Astrocyte of the spinal cord (primary cell): ENCODE measurements around the gene SELENOV.
"Not testable (repeated sequence)": the region's sequence is repeated elsewhere in the genome, so short reads cannot be mapped to it uniquely, and the experiment has no call there.

Experiments
- DNase-seq: peaks from one replicate; pipeline ENCODE4 v3.0.0; 2011; ENCODE audit warnings: low read depth, low spot score
- H3K4me3 ChIP-seq: 2 replicates; pipeline ENCODE4 v1.5.1; 2011; ENCODE audit warnings: low read depth, mild to moderate bottlenecking, low read length, moderate library complexity
- in situ Hi-C: cut with HindIII; loops from 2 replicates; pipeline ENCODE4 v1.10.0; 2017; ENCODE audit warnings: low sequenced_read_pairs
- TF ChIP-seq, protein P1 (sequence below): IDR thresholded peaks from 2 replicates; pipeline ENCODE4 v1.5.1; 2012; ENCODE audit warnings: low read depth, mild to moderate bottlenecking, low read length, inconsistent platforms

SELENOV gene

DNA sequence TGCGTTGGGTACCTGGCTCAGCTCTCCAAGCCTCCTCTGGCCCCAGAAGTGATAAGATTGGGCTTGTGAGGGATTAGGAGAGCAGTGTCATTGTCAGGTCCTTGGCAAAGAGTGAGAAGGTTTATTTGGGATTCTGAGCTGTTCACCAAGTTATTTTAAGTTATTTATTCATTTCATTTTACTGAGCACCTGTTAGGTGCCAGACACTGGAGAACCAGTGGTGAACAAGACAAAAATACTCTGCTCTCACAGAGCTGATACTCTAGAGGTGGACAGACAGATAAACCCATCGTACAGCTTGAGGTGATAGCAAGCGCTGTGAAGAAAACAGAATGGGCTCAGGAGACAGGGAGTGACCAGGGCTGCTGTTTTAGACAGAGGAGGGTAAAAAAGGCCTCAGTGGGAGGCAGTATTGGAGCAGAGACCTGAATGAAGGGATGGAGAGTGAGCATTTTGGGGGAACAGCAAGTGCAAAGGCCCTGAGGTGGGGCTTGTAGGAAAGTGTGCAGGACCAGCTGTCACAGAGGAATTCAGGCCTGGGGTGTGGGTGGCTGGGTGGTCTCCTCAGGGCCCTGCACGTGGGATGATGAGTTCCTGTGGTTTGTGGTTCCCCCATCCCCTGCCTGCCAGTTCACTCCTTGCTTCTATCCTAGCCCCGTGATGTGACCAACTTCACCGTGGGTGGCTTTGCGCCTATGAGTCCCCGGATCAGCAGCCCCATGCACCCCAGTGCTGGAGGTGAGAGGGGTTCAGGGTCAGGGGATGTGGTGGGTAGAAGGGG is 43.0 kb upstream of the SELENOV start:
- in situ Hi-C loops: no loop called here
- TF ChIP-seq, protein P1, sequence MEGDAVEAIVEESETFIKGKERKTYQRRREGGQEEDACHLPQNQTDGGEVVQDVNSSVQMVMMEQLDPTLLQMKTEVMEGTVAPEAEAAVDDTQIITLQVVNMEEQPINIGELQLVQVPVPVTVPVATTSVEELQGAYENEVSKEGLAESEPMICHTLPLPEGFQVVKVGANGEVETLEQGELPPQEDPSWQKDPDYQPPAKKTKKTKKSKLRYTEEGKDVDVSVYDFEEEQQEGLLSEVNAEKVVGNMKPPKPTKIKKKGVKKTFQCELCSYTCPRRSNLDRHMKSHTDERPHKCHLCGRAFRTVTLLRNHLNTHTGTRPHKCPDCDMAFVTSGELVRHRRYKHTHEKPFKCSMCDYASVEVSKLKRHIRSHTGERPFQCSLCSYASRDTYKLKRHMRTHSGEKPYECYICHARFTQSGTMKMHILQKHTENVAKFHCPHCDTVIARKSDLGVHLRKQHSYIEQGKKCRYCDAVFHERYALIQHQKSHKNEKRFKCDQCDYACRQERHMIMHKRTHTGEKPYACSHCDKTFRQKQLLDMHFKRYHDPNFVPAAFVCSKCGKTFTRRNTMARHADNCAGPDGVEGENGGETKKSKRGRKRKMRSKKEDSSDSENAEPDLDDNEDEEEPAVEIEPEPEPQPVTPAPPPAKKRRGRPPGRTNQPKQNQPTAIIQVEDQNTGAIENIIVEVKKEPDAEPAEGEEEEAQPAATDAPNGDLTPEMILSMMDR: no peak
- no peak overlapping the region for H3K4me3 ChIP-seq
- no peak for DNase-seq

DNA sequence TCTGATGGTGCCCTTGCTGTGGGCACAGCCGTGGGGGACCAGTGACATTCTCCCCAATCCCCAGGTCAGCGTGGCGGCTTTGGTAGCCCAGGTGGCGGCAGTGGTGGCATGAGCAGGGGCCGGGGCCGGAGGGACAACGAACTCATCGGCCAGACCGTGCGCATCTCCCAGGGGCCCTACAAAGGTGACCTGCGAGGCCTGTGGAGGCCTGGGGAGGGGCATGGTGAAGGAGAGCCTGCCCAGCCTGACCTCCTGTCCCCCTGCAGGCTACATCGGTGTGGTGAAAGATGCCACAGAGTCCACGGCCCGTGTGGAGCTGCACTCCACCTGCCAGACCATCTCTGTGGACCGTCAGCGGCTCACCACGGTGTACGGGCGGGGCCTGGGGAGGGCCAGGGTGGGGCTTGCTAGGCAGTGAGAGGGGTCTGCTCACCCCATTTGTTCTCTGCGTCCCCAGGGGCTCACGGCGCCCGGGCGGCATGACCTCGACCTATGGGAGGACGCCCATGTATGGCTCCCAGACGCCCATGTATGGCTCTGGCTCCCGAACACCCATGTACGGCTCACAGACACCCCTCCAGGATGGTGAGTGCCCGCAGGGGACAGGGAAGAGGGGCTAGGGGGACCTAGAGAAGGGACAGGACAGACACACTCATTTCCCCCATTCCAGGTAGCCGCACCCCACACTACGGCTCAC is 42.0 kb upstream of the SELENOV start:
- TF ChIP-seq, protein P1: no peak
- in situ Hi-C loops: no loop called here
- DNase-seq: no peak
- no peak overlapping the region for H3K4me3 ChIP-seq

DNA sequence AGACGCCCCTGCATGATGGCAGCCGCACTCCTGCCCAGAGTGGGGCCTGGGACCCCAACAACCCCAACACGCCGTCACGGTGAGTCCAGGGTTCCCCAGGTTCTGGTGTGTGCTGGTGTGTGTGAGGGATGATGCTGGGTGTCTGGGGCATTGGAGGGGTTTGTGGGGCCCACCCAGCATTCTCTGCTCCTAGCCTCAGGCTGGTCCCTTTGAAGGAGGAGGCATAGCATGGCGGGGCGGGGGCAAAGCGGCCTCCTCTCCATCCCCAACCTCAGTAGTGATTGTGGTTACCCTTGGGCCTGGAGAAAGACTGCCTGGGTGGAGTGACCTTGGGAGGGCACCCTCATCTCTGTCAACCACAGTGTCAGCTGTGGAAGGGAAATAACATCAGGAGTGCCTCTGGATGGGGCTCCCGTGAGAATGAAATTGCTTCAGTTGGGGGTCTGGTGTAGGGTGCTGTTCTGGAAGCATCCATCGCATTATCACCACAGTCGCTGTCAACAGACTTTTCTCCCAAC is 41.4 kb upstream of the SELENOV start:
- in situ Hi-C loops: no loop called here
- H3K4me3 ChIP-seq: no peak overlapping the region
- TF ChIP-seq, protein P1: no peak
- no peak for DNase-seq

DNA sequence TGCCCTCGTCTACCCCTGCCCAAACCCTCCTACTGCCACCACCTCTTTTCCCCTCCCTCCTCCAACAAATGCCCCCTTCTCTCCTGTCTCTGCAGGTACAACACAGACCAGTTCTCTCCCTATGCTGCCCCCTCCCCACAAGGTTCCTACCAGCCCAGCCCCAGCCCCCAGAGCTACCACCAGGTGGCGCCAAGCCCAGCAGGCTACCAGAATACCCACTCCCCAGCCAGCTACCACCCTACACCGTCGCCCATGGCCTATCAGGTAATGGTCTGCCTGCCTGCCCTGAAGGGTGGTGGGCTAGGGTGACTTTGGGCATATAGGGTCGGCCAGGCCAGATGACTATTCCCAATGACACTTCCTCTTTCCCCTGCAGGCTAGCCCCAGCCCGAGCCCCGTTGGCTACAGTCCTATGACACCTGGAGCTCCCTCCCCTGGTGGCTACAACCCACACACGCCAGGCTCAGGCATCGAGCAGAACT is 40.8 kb upstream of the SELENOV start:
- peak; percentile 13 for DNase-seq
- TF ChIP-seq, protein P1: peak; percentile 93
- no peak overlapping the region for H3K4me3 ChIP-seq
- in situ Hi-C loops: no loop called here

DNA sequence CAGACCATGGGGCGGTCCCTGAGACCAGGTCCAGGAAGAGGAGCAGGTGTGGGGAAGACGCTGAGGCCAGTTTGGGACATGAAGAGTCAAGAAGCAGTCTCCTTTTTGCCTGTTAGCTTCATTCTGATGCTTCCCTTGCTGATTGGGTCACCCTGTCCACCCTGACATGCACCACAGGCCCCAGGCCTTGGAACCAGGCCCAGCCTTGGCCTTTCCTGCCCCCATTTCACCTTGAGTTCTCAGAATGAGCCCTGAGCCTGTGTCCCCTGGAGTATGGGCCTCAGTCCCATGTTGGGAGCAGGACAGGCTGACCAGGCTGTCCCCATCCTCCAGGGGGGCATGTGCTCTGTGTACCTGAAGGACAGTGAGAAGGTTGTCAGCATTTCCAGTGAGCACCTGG is 39.2 kb upstream of the SELENOV start:
- in situ Hi-C loops: no loop called here
- H3K4me3 ChIP-seq: no peak overlapping the region
- TF ChIP-seq, protein P1: no peak
- no peak for DNase-seq

DNA sequence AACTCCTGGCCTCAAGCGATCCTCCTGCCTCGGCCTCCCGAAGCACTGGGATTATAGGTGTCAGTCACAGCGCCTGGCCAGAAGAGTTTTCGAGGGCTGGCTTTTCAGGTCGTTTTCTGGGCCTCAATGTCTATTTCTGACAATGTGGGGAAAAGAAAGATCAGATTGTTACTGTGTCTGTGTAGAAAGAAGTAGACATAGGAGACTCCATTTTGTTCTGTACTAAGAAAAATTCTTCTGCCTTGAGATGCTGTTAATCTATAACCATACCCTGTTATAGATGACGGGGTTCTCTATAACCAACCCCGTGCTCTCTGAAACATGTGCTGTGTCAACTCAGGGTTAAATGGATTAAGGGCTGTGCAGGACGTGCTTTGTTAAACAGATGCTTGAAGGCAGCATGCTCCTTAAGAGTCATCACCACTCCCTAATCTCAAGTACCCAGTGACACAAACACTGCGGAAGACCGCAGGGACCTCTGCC is 35.6 kb upstream of the SELENOV start:
- H3K4me3 ChIP-seq, in situ Hi-C loops, DNase-seq: not testable (repeated sequence)

DNA sequence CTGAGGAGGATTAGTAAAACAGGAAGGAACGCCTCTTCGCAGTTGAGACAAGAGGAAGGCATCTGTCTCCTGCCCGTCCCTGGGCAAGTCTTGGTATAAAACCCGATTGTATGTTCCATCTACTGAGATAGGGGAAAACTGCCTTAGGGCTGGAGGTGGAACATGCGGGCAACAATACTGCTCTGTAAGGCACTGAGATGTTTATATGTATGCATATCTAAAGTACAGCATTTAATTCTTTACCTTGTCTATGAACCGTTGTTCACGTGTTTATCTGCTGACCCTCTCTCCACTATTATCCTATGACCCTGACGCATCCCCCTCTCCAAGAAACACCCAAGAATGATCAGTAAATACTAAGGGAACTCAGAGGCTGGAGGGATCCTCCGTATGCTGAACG is 35.0 kb upstream of the SELENOV start:
- H3K4me3 ChIP-seq: no peak overlapping the region
- TF ChIP-seq, protein P1: no peak

More for the DNA sequence above, 35.0 kb upstream of the SELENOV start:
- no peak for DNase-seq
- in situ Hi-C loops: no loop called here
